DMS53 (cell line): ENCODE measurements around the gene MAGI1.

ENCODE experiments used
- DNase-seq: peaks from one replicate; lab custom pipeline; 2025; lab: John Stamatoyannopoulos, UW

MAGI1 gene

DNA sequence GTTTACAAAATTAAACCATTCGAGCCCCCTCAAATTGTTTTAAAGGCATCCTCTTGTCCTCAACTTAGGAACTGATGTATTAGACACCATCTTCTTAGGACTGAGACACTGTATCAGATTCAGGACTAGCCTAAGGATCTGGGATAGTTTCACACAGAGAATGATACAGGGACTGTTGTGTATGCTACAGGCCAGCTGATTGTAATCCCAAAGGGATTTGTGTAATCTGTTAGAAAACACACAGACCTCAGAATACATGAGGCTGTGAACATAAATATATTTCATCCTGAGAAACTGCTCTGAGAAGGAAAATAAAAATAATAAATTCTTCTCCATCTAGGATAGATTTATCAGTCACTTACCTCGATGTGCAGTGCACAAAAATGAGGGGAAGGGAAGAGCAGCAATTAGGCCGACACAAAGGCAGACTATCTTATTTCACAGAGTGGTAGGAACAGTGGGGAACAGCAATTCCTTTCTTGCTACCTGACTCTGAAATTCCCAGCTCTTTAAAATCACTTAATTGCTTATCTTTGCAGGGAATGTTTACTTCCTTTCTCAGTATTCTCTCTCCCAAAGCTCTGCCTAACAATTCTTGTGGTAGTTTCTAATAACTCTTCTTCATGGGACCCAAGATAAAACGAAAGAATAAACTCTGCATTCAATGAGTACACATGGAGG lies 322.5 kb downstream of the MAGI1 start:
- no peak for DNase-seq

GRCh38 chr3:65714134-65714533 lies 324.6 kb downstream of the MAGI1 start:
- DNase-seq, result no peak

DNA sequence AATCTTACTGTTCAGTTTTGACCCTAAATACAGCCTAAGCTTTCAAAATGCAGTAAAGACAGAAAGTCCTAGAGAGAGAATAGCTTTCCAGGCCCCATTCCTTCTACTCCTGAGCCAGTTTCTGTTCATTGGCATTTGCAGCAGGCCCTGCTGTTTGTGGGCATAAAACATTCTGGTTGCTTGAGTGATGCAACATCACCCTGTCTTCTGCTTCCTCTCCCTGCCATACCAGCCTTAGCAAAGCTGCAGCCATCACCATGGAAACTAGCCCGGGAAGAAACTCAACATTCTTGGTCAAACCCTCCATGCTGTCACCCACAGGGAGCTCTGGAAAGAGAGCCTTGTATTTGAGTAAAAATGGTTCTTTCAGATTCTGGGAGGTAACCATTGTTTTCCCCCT lies 325.7 kb downstream of the MAGI1 start:
- DNase-seq, result no peak

DNA sequence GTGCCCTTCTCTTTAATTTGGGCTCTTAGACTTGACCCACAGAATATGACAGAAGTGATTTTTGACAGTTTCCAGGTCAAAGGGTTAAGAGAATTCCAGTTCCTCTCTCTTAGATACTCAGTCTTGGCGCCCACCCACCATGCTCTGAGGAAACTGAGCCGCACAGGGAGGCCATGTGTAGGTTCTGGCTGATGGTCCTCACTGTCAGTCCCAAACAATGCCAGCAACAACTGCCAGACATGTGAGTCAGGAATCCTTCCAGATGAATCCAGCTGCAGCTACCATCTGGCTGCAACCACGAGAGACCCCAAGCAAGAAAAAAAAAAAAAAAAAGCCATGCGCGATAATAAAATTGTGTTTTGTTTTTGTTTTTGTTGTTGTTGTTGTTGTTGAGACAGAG lies 326.6 kb downstream of the MAGI1 start:
- no peak for DNase-seq

DNA sequence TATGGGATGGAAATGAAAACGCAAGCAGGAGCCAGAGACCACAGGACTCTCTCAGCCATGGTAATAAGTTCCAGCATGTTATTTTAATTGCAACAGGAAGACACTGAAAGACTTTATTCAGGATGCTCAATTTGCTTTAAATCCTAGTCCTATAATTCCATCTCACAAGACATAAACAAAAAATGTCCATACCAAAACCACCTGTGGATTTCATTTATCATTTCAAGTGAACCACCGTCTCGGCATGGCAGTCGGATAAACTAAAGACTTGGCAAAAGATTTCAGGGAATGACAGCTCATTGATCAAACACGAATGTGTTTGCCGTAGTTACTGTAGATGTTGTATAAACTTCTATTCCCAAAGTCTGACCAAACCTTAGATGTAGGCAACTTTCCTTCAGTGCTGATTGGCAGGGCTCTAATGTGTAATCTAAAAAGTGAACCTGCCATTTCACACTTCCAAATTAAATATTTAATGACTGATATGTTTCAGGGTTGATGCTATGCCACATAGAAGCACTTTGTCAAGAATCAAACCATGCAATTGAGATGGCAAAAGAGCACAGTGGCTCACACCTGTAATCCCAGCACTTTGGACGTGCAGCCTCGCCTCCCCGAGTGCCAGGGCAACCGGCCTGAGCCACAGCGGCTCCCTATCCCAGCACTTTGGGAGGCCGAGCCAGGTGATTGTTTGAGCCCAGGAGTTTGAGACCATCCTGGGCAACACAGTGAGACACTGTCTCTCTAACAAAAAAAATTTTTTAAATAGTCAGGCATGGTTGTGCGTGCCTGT lies 331.7 kb downstream of the MAGI1 start:
- DNase-seq, result no peak

- DNase-seq, result no peak
Observed at GRCh38 chr3:65706301-65706700, 332.4 kb downstream of the MAGI1 start.

DNA sequence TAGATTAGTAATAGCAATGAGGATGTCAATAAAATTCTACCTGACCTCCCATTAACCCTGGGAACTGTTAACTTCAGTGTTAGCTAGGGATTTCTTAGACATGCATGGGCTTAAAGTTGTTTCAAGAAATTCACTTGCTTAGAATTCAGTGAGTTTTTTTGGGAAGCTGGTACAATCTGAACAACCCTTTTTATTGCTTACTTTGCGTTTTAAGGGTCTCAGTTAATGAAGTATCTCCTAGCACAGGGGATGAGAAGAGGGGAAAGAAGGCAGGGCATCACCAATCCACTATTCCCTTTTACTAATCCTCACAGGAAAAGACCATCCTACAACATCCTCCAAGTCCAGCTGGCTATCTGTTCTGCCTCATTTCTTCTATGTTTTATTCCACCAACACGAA lies 334.9 kb downstream of the MAGI1 start:
- no peak for DNase-seq

DNA sequence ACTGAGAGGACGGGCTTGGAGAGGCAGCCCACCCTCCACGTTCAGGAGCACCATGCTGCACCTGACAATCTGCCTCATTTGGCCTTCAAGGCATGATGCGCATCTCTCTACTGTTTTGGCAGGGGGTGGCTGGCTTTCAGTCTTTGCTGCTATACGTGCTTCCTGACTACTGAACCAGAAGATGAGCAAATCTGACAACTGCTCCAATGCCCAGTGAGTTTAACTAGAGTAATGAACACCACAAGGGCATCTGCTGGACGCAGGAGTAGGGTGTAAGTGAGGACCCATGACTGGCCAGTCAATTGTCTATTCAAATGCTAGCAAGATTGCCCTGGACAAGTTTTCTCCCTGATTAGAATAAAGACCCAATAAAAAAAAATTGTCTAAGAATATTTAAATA lies 335.7 kb downstream of the MAGI1 start:
- no peak for DNase-seq

DNA sequence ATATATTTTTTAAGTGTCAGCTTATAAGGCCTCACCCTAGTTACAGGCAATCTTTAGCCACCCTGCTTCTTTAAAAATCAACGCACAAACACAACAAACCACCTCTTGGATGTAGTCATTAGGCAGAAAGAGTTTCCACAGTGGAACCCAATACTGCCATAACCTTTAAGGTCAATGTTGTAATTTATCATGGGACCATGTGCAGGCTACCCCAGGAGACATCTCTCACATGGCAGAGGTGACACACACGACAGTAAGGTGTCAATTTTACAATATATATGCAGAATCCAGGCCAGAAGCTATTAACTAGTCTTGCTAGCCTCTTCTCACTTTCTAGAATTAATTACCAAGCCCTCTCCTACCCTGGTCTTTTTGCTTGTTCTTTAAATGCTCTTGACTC lies 336.5 kb downstream of the MAGI1 start:
- DNase-seq, result no peak

DNA sequence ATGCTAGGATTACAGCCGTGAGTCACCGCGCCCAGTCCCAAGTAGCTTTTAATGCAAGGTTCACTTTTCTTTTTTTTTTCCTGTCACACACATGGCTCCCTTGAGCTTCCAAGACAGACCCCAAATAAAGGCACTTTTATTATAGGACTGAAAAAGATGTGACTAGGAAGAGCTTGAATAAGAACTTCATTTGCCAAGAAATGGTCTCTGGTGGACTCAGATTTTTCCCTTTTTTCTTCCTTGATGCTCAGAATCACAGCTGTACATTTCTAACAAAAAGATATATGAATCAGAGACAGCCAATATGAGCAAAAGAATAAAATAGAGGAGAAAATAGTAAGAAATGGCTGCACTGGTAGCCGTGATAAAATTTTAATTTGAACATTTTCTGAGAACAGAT lies 337.2 kb downstream of the MAGI1 start:
- DNase-seq, result no peak

DNA sequence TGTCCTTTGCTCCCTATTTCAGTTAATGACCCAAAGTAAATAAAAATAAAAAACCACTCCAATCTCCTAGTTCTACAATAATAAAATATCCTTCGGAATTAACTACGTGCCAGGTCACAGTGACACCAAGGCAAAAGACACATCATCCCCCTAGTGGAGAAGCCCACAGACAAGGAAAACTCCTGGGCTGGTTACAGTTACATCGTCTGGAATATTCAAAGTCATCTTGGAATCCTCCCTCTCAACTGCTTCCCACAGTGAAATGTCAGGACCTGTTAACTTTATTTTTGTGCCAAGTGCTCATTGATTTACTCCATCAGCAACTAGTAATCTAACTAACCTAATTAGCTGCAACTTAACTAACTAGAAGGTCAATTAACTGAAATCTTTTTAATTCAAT lies 349.3 kb downstream of the MAGI1 start:
- DNase-seq, result no peak

DNA sequence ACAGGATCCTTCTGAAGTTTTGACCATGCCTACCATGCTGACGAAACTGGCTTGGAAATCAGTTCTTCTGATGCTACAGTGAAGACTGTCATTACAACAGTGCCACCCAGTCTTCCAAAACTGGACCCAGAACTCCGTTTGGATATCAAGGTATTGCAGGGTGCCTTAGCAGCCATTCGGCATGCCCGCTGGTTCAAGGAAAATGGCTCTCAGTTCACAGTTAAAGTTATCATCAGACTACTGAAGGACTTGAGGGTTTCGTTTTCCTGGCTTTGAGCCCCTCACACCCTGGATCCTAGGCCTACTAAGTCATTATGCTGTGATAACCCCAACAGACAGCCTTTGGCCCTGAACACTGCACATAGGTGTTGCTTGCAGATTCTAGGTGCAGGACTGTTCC lies 351.0 kb downstream of the MAGI1 start:
- no peak for DNase-seq

DNA sequence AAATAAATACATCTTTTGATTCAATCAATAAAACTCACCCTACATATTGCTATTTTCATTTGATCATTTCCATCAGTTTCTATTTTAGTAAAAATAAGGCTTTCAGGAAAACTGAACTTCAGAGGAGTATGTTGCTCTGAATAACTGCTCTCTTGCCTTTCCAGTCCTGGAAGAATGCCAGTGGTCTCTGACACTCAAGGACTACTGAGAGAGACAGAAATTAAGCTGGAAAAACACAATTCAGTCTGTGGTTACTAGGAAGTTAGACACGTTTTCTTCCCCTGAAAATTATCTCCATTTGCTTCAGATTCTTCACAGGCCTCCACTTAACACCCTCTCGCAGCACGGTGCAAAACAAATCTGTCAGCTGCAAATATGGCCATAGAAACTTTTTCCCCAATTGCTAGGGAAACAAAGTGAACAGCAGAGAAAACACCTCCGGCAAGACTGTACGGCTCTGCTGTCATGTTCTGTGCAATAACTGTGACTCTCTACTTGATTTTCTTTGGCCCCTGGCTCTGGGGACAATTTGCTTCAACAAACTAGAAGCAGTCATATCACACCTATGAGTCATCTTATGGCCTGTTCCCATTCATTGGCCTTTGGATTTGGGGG lies 353.0 kb downstream of the MAGI1 start:
- DNase-seq, result no peak

GRCh38 chr3:65678516-65678915 lies 360.2 kb downstream of the MAGI1 start:
- DNase-seq, result no peak

DNA sequence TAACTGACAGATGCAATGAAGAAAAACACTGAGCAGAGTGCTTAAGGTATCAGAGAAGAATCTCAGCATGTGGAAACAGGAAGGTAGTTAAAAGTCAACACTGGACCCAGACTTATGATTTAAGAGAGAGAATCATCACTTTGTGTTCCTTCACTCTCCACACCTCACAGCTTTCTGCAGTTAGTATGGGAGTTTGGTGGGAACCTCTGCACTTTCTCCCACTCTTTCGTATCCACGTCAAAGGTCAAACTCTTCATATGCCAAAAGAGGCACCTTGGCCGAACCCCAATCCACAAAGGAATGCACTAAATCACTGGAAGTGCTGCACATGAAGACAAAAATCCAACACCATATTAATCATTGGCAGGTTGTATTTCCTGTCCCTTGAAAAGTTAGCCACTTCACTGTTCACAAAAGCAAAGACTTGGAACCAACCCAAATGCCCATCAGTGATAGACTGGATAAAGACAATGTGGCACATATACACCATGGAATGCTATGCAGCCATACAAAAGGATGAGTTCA lies 361.2 kb downstream of the MAGI1 start:
- DNase-seq, result no peak

- DNase-seq, result peak; percentile 27
Observed at GRCh38 chr3:65676580-65676979, 362.1 kb downstream of the MAGI1 start.

GRCh38 chr3:65675011-65675410 lies 363.7 kb downstream of the MAGI1 start:
- no peak for DNase-seq

DNA sequence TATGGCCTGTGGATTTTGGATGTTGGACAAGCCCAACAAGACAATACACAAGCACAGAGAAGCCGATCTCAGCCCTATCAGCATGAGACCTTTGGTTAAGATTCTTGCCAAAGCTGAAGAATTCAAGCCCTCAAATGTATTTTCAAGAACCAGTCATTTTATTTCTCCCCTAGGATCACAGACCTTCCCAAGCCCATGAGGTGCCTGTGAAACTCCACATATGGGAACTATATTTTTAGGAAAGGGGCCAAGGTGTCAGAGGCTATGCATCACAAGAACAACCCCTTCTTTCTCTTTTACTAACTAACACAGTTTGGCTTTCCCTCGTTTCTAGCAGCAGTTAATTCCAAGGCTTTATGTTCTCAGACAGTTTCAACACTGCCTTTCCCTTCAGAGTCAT lies 364.5 kb downstream of the MAGI1 start:
- DNase-seq, result no peak

GRCh38 chr3:65672871-65673815 lies 365.6 kb downstream of the MAGI1 start:
- peak; percentile 50 for DNase-seq

- no peak for DNase-seq
Observed at GRCh38 chr3:65672061-65672460, 366.7 kb downstream of the MAGI1 start.

- DNase-seq, result no peak
Observed at GRCh38 chr3:65671004-65671403, 367.7 kb downstream of the MAGI1 start.
